GM19468 (cell line): ENCODE measurements around the gene EXOC6B.
"Not testable (repeated sequence)": the region's sequence is repeated elsewhere in the genome, so short reads cannot be mapped to it uniquely, and the experiment has no call there.

ENCODE experiments used
- ATAC-seq: cut with Tn5 transposase; IDR thresholded peaks from one replicate; pipeline ENCODE4 v1.9.1; 2021; ENCODE audit warnings: mild to moderate bottlenecking, moderate library complexity, moderate number of reproducible peaks; ENCODE audit not compliant: unreplicated experiment; ENCODE audit errors: extremely low read depth

Gene EXOC6B

GRCh38 chr2:72629062-72629461, 196.8 kb downstream of the EXOC6B start:
- ATAC-seq = no peak

GRCh38 chr2:72627083-72627482, 198.8 kb downstream of the EXOC6B start:
- no peak for ATAC-seq

DNA sequence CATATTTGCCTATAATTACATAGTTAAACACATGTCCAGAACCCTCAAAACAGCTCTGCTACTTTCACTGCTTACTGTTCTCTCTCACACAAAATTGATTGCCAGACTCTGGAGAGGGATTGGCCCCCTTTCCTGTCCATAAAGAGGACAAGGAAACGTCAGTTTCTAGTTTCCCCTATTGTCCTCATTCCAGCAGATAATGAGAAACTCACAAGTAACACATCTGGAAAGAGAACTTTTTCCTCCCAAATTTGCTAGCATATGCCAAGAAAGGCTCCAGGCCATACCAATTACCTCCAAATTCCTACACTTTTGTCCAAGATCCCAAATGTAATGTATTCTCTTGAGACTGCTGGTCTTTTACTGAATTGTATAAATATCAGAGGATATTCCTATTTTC, 200.5 kb downstream of the EXOC6B start:
- no peak for ATAC-seq

DNA sequence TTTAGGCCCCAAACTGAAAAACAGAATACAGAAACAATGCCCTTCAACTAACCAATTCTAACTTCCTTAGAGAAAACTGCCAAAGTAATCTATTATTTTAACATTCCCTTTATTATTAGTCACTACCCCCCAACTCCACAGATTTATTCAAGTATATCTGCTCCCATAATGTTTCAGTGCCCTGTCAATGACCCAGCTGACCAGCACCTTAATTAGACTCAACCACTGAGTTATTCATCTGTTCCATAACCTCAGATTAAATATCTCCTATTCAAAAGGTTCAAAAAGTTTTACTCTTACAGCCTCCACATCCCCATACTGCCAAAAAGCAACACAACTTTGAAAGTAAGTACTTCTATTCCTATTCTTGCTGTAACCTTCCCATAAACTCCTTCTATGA, 202.4 kb downstream of the EXOC6B start:
- no peak for ATAC-seq

DNA sequence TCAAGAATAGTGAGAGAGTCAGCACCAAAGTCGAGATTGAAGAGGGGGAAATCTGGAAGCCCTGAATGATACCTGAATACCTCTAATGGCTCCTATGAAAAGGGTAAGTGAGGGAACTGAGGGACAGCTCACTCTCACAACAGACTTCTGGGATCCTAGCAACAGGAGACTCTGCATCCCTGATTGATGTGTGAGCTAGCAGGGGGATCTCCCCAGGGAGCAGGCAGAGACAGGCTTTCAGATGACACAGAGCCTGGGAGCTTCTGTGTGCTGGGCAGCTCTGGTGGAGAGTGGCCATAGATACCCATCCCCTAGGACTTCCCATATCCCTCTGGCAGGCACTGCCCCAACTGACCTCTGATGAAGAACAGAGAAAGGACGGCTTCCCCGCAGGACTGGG, 206.2 kb downstream of the EXOC6B start:
- ATAC-seq = no peak

- ATAC-seq = no peak
These were observed 211.9 kb downstream of the EXOC6B start for GRCh38 chr2:72613931-72614330.

- no peak for ATAC-seq
These were observed 213.1 kb downstream of the EXOC6B start for GRCh38 chr2:72612614-72613160.

DNA sequence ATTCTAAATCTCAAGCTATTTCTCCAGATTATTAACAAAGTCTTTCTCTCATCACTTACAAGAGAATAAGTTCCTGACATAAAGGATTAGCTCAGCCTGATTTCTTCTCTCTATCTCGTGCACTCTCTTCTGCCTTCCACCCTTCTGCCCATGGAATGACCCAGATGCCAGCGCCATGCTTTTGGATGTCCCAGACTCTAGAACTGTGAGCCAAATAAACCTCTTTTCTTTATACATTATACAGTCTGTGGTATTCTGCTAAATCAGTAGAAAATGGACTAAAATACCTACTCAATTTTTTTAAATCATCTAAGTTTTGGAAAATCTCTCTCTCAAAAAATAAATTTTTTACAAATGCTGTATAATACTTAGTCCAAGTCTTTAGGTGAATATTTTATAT, 218.6 kb downstream of the EXOC6B start:
- no peak for ATAC-seq

- no peak for ATAC-seq
These were observed 219.9 kb downstream of the EXOC6B start for GRCh38 chr2:72605836-72606442.

DNA sequence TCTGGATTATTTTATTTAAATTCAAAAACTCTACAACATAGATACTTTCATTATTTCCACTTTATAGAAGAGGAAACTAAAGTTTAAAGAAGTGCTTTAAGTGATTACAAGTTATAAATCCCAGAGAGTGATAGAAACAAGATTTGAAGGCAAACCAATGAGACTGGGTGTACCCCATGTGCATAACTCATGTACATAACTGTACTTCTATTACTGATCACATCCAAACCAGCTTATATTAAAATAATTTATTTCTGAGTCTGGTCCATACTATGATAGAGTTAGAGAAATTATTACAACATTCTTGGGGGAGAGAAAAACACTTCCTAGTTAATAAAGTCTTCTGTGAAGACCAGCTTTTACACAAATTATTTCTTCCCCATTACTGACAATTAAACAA, 221.4 kb downstream of the EXOC6B start:
- ATAC-seq = no peak

DNA sequence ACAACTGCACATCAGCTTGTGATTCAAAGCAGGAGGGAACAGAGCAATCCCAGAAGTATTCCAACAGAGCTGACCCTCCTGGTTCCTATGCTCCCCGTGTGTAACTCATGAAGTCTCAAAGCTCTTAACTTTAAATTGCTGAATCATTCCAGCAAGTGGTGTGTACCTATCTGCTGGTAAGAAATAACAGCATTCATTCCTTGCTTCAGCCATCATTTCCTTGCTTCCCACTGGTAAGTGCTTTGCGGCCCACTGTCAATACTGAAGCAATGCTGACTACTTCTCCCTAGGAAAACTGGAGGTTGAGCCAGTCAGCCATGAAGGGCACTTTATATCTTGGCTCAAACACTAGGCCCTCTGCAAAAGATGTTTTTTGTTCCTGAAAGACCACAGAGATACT, 222.4 kb downstream of the EXOC6B start:
- no peak for ATAC-seq

DNA sequence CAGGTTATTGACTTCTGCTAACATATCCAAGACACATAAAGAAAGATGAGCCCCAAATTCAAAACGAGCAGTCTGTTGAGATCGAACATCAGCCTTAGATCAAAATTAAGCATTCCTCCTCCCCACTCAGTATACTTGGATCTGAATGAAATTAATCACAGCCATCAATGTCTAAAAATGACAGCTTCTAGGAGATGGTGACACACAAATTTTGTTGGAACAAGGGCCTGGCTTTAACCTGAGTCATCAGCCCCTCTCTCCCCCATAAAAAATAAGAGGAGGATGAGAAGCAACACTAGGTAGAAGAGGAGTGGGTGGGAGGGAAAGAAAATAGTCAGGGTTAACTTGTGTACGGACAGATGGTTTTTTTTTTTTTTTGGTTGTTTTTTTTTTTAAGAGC, 223.1 kb downstream of the EXOC6B start:
- no peak for ATAC-seq

DNA sequence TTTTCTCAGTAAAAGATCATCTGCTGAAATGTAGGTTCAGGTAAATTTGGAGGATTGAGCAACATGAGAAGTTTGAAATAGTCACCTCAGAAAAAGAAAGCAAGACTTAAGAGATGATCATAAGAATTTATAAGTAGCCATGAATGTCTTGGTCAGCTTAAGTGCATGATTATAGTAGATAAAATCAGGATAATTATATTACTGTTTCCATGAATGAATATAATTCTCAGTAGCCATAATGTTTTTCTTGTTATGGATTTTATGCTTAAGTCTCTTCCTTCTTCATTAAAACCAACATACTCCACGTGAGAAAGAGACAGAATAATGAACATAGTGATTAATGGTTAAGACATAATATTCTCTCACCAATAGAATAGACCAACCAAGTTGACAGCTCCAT, 223.7 kb downstream of the EXOC6B start:
- no peak for ATAC-seq

- ATAC-seq = not testable (repeated sequence)
These were observed 242.0 kb downstream of the EXOC6B start for GRCh38 chr2:72583836-72584235.

DNA sequence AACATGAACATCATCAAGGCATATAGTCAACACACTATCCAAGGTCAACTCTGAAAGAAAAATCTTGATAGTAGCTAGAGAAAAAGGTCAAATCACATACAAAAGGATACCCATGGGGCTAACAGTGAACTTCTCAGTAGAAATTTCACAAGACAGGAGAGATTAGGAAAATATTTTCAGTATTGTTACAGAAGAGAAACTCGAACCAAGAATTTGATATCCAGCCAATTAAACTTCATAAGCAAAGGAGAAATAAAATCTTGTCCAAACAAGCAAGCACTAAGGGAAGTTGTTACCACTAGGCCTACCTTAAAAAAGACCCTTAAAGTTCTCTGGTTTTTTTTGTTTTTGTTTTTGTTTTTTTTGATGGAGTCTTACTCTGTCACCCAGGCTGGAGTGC, 242.5 kb downstream of the EXOC6B start:
- ATAC-seq = no peak

DNA sequence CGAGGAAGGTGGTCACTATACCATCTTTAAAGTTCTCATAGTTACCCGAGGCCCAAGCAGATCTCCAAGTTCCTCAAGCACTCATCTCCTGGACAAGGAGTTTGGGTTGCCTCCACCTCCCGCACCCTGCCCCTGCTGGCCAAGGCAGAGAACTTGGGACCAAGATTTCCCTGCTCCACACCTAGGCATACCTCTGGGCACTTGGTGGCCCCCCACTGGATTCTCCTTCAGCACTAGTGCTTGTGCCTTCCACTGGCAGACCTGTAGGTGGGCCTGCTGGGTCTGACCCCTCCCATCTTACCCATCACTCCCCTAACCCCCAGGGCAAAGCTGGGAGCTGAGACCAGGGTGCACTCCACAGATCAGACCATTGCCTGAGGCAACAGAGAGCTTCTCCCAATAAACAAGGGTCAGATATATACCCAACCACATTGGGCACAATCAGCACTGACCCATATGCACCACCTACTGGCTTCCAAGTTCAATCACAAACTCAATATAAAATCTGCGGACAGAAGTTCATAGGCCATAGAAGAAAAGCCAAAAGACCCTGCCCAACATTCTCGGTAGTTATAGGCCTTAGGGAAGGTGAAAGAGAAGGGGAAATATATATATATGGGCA, 244.2 kb downstream of the EXOC6B start:
- ATAC-seq = no peak

DNA sequence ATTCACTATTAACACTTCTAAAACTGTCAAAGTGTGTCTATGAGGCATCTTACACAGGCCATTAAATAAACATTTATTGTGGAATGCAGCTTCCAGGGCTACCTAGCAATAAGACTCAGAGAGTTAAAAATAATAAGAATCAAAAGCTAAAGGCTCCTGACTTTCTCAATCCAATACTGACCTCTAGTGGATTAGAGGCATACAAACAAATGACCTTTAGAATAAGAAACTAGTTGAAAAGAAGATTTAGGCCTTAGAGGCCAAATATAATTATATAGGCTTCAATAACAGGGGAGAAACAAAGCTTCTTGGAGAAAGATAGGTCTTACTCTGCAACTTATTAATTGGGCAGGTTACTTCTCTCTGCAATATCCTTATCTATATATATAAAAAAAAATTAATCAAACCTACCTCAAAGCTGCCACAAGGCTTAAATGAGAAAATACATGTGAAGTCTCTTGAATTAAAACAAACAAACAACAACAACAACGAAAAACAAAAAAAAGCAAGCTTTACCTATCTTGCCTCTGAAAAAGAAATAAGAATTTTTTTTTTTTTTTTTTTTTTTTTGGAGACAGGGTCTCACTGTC, 246.1 kb downstream of the EXOC6B start:
- no peak for ATAC-seq

- ATAC-seq = no peak
These were observed 249.0 kb downstream of the EXOC6B start for GRCh38 chr2:72576861-72577260.

- no peak for ATAC-seq
These were observed 249.4 kb downstream of the EXOC6B start for GRCh38 chr2:72576459-72576858.

- ATAC-seq = no peak
These were observed 250.9 kb downstream of the EXOC6B start for GRCh38 chr2:72574886-72575285.

GRCh38 chr2:72573232-72573631, 252.6 kb downstream of the EXOC6B start:
- no peak for ATAC-seq

GRCh38 chr2:72572501-72572900, 253.3 kb downstream of the EXOC6B start:
- no peak for ATAC-seq
